ENCODE data around the gene FSTL1.

Gene FSTL1, protein sequence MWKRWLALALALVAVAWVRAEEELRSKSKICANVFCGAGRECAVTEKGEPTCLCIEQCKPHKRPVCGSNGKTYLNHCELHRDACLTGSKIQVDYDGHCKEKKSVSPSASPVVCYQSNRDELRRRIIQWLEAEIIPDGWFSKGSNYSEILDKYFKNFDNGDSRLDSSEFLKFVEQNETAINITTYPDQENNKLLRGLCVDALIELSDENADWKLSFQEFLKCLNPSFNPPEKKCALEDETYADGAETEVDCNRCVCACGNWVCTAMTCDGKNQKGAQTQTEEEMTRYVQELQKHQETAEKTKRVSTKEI

DNA sequence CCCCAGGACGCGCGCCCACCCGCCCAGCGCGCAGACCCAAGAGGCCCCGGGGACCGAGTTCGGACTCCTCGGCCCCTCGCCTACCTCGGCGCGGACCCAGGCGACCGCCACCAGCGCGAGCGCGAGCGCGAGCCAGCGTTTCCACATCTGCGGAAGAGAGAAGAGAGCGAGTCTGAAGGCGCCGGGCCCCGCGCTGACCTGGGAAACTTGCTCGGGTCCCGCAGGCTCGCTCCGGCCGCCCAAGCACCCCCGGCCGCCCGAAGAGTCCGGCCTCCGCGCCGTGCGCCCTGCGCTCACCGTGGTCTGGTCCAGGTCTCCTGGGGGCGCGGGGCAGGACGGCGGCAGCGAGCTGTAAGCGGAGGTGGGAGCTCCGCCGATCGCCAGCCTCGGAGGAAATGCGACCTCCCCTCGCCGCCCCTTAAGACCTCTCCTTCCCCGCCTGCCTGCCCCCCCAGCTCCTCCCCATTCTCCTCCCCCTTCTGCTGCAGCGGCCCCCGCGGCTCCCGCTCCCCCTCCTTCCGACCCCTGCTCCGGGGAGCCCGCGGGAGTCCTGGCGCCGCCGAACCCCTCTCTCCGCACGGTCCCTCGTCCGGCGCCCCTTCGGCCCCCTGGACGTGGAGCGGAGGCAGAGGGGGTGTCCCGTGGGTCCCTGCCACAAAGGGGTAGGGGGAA lies at the start of gene FSTL1:
FSTL1 (minus strand) TSS at position 393 of the 672 bp plus-strand sequence; CDS start at position 147, 246 bp downstream.
- Mint-ChIP-seq H3K4me3 (peak within 1 kb of the TSS; percentile 86), H3K4me1 (ENCODE audit: low read depth) (peaks cover 16% of the 10 kb centered on the region), H3K9me3 (ENCODE audit: low read depth) (no peaks in the 10 kb centered on the region), H3K36me3 (no peaks in the 10 kb centered on the region), H3K27ac (no peak within 1 kb of the TSS), H3K27me3 (peaks cover 31% of the 10 kb centered on the region)

DNA sequence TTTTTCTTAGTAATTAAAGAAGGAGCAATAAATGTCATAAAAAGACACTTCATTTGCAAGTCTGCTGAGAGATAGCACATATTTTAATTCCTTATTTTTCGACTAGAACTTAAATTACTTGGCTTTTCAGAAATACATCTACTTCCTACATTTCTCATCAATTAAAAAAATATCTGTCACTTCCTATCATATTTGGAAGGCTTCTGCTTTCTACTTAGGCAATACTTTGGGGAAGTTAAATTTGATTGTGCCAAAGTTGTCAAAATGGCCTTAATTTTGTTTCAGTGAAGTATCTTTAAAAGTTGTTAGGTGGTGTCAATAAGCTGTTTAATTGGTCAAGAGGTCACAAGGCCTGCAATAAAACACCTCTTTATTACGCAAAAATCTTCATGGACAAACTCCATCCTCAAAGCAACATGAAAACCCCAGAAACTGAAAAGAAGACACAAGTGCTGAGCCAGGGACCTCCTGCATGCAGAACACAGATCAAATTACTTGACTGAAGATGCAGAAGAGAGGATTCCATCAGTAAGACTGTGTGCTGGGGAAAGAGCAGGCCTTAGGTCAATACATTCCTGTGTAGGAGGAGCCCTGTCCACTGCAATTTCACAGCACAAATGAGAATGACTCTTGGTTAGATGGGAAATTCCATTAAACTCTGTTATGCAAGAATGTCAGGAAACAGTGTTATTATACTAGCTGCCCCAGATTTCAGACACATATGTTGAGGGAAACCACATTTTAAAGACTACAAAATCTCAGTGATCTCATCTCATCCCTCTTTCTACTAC lies 48.0 kb upstream of the FSTL1 start:
- H3K27me3 Mint-ChIP-seq: peaks cover 3% of the 10 kb centered on the region
- H3K27ac Mint-ChIP-seq: no peak overlapping the region
- no peaks in the 10 kb centered on the region for H3K4me1 Mint-ChIP-seq (ENCODE audit: low read depth)
- no peaks in the 10 kb centered on the region for H3K36me3 Mint-ChIP-seq
- H3K9me3 Mint-ChIP-seq (ENCODE audit: low read depth): peaks cover 11% of the 10 kb centered on the region
- no peak overlapping the region for H3K4me3 Mint-ChIP-seq

DNA sequence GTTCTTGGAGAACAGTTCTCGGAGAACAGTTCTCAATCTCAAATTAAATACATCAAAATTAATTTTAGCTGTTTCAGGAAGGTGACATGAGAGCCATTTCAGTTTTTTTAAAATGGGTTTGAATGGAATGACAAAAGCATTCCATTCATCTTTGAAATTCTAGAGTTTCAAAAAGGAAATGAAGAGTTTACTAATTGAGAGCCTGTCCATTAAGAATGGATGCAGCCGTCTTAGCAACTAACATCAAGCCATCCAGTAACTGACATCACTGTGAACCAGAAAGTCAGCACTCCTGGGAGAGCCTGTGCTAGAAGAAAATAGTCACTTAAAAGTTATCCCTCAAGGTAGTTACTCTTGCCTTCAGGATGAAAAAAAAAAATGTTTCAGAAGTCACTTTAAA lies 47.0 kb upstream of the FSTL1 start:
- Mint-ChIP-seq H3K27ac (no peak overlapping the region), H3K27me3 (peaks cover 3% of the 10 kb centered on the region), H3K4me3 (no peak overlapping the region), H3K4me1 (ENCODE audit: low read depth) (no peaks in the 10 kb centered on the region), H3K36me3 (no peaks in the 10 kb centered on the region), H3K9me3 (ENCODE audit: low read depth) (peaks cover 12% of the 10 kb centered on the region)

DNA sequence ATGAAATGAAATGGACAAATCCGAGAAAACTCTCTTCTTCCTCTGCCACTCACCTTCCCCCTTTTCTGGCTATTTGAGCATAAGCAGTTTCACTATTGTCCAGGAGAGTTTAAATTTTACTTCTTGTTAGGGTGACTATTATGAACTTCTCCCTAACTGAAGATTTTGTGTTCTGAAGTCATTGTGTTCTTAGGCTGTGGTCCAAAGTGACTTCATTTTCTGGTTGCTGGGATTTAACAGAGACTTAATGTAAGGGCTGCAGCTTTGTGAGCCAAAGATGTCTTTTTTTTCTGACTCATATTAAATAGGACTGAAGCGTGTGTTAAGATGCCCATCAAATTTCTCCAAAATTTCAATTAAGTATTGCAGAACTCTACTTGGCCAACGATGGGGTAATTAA lies 46.5 kb upstream of the FSTL1 start:
- no peak overlapping the region for H3K4me3 Mint-ChIP-seq
- H3K36me3 Mint-ChIP-seq: no peaks in the 10 kb centered on the region
- H3K4me1 Mint-ChIP-seq (ENCODE audit: low read depth): no peaks in the 10 kb centered on the region
- no peak overlapping the region for H3K27ac Mint-ChIP-seq
- peaks cover 4% of the 10 kb centered on the region for H3K27me3 Mint-ChIP-seq
- peaks cover 12% of the 10 kb centered on the region for H3K9me3 Mint-ChIP-seq (ENCODE audit: low read depth)

DNA sequence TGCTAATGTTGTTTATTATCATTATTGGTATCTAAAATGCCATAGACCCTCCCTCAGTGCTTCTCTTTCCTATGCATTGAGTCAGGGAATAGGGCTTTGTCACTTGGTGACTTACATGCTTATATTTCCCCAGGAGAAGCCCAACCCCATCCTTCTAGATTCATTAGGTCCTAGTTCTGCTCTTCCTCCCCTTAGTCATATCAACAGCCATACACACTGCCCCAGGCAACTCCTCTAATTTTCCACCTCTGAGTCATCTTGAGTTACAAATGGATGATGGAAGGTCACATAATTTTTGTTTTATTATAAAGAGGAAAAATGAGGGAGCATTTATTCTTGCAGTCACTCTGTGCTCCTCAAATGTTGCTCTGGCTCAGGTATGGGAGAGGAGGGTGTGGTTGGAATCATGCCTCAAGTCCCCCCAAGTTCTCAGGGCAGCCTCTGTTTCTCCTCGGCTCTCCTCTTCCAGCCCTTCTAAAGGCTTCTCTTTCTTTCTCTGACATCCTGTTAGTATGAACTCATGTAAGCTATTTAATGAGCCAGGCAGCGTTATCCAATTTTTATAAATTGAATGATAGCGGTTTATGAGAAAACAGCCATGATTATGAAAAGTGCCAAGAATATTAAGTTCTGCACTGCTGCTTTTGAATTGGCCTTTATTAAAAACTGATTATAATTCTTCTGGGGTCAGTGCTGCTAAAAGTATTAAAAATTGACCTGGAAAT lies 45.6 kb upstream of the FSTL1 start:
- Mint-ChIP-seq H3K9me3 (ENCODE audit: low read depth) (peaks cover 12% of the 10 kb centered on the region), H3K36me3 (no peaks in the 10 kb centered on the region), H3K27me3 (peaks cover 9% of the 10 kb centered on the region), H3K4me3 (no peak overlapping the region), H3K27ac (no peak overlapping the region), H3K4me1 (ENCODE audit: low read depth) (no peaks in the 10 kb centered on the region)

DNA sequence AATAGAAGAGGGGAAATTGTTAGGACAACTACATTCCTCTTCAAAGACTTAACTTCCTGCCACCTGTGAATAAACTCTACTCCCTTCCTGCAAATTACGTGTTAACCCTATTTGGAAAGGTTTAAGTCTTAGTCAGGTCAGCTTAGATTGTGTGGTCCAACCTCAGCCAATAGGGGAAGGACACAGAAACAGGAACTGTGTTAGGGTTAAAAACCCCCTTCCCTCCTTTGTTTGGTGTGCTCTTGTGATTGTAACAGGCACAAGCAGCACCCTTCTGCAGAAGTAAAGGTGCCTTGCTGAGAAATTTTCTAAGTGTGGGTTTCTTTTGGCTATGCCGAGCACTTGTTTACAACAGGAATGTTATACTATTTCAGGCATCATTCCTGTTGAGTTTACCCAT lies 45.0 kb upstream of the FSTL1 start:
- H3K27me3 Mint-ChIP-seq: peaks cover 15% of the 10 kb centered on the region
- H3K4me1 Mint-ChIP-seq (ENCODE audit: low read depth): no peaks in the 10 kb centered on the region
- no peak overlapping the region for H3K4me3 Mint-ChIP-seq
- peaks cover 12% of the 10 kb centered on the region for H3K9me3 Mint-ChIP-seq (ENCODE audit: low read depth)
- no peak overlapping the region for H3K27ac Mint-ChIP-seq
- H3K36me3 Mint-ChIP-seq: no peaks in the 10 kb centered on the region

DNA sequence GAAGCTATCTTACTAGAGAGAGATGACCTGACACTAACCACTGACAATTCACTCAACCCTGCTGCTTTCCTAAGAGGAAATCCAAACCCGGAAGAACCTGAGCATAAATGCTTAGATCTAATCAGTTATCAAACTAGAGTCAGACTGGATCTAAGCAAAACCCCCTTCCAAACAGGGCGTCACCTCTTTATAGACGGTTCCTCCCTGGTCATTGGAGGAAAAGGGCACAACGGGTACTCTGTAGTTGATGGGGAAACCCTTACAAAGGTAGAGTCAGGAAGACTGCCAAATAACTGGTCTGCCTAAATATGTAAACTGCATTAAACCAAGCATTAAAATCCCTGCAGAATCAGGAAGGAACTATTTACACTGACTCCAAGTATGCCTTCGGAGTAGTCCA lies 41.3 kb upstream of the FSTL1 start:
- no peak overlapping the region for H3K4me3 Mint-ChIP-seq
- no peak overlapping the region for H3K27ac Mint-ChIP-seq
- no peaks in the 10 kb centered on the region for H3K4me1 Mint-ChIP-seq (ENCODE audit: low read depth)
- peaks cover 20% of the 10 kb centered on the region for H3K27me3 Mint-ChIP-seq
- H3K9me3 Mint-ChIP-seq (ENCODE audit: low read depth): peaks cover 12% of the 10 kb centered on the region
- H3K36me3 Mint-ChIP-seq: no peaks in the 10 kb centered on the region

DNA sequence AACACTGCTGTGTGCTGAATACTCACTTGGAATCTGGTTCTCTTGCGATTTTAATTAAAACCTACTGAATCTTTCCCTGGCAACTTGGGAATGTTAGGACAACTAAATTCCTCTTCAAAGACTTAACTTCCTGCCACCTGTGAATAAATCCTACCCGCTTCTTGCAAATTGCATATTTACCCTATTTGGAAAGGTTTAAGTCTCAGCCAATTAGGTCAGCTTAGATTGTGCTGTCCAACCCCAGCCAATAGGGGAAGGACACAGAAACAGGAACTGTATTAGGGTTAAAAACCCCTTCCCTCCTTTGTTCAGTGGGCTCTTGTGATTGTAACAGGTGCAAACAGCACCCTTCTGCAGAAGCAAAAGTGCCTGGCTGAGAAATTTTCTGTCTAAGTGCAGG lies 38.6 kb upstream of the FSTL1 start:
- H3K4me1 Mint-ChIP-seq (ENCODE audit: low read depth): no peaks in the 10 kb centered on the region
- peaks cover 31% of the 10 kb centered on the region for H3K27me3 Mint-ChIP-seq
- H3K36me3 Mint-ChIP-seq: no peaks in the 10 kb centered on the region
- H3K27ac Mint-ChIP-seq: no peak overlapping the region
- peaks cover 8% of the 10 kb centered on the region for H3K9me3 Mint-ChIP-seq (ENCODE audit: low read depth)
- no peak overlapping the region for H3K4me3 Mint-ChIP-seq

DNA sequence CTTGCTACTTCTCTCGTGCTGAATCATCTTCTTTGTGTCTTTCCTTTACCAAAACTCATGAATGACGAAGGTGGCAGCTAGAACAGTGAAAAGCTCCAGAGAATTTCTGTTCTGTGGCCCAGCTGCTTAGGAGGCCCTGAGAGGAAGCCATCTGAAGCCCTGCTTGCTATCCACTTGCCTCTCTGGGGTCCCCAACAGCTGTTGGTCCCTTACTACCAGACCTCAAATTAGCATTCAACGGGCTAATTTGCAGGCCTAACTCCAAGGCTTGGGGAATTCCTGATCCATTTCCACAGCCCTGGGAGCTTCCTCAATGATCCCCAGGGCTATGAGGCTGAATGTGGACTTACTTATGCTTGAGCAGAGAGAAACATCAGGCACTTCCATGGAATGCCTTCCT lies 37.5 kb upstream of the FSTL1 start:
- Mint-ChIP-seq H3K36me3 (no peaks in the 10 kb centered on the region), H3K9me3 (ENCODE audit: low read depth) (no peaks in the 10 kb centered on the region), H3K27me3 (peaks cover 33% of the 10 kb centered on the region), H3K4me1 (ENCODE audit: low read depth) (no peaks in the 10 kb centered on the region), H3K4me3 (no peak overlapping the region), H3K27ac (no peak overlapping the region)

DNA sequence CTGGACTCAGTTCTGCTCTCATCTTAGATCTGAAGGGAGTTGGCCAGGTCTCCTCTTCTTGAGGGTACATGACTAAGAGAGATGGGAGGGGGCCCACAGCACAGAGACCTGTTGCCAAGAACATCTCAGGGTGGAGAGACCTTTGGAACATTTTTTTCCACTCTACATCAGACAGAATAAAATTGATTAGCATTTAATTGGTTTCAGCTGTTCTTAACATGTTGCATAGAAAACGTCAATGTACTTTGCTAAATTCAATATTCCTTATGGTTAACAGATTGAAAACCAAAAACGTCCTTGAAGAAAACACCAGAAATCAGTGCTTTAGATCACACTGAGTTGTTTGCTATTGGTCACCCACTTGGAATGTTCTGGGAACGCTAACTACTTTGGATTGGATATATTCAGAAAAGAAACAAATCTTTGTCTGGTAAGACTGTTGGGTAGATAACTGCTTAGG lies 36.4 kb upstream of the FSTL1 start:
- Mint-ChIP-seq H3K27ac (no peak overlapping the region), H3K4me3 (no peak overlapping the region), H3K4me1 (ENCODE audit: low read depth) (no peaks in the 10 kb centered on the region), H3K9me3 (ENCODE audit: low read depth) (no peaks in the 10 kb centered on the region), H3K27me3 (peaks cover 31% of the 10 kb centered on the region), H3K36me3 (no peaks in the 10 kb centered on the region)

DNA sequence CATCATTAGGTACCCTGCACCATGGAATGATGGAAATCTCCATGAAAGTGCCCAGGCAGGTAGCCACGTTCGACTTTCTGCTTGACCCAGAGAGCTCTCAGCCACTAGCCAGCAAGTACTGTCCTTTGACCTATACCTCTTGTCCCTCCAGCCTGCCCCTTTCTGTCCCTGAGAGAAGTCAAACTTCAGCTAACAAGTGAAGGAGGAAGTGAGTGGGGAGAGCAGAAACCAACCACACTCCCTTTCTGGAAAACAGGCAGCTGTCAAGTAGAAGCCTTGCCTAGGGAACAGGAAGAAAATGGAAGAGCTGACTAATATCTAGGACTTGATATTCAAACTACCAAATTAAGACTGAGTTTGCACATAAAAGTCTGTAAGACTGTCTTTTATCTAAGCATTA lies 30.3 kb upstream of the FSTL1 start:
- H3K36me3 Mint-ChIP-seq: no peaks in the 10 kb centered on the region
- peaks cover 6% of the 10 kb centered on the region for H3K27me3 Mint-ChIP-seq
- H3K9me3 Mint-ChIP-seq (ENCODE audit: low read depth): no peaks in the 10 kb centered on the region
- H3K4me3 Mint-ChIP-seq: no peak overlapping the region
- no peaks in the 10 kb centered on the region for H3K4me1 Mint-ChIP-seq (ENCODE audit: low read depth)
- no peak overlapping the region for H3K27ac Mint-ChIP-seq

DNA sequence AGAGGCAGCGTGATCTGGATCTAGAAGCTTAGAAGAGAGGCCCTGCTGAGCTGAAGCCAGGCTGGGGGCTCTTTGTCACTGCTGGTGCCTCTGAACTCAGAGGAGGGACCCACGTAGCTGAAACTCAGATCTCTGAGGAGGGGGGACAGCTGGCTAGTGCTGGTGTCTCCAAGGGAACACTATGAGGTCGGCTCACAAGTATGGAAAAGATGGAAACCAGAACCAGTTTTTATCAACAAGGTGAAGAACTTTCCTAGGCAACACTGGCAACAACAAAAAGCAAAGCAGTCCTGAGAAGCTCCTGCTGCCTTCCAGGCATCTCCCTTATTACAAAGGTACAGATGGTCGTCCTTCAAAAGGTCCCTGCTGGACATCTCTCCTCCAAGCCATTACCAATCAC lies 27.0 kb upstream of the FSTL1 start:
- Mint-ChIP-seq H3K27ac (no peak overlapping the region), H3K27me3 (peaks cover 2% of the 10 kb centered on the region), H3K9me3 (ENCODE audit: low read depth) (no peaks in the 10 kb centered on the region), H3K4me1 (ENCODE audit: low read depth) (no peaks in the 10 kb centered on the region), H3K4me3 (no peak overlapping the region), H3K36me3 (no peaks in the 10 kb centered on the region)

DNA sequence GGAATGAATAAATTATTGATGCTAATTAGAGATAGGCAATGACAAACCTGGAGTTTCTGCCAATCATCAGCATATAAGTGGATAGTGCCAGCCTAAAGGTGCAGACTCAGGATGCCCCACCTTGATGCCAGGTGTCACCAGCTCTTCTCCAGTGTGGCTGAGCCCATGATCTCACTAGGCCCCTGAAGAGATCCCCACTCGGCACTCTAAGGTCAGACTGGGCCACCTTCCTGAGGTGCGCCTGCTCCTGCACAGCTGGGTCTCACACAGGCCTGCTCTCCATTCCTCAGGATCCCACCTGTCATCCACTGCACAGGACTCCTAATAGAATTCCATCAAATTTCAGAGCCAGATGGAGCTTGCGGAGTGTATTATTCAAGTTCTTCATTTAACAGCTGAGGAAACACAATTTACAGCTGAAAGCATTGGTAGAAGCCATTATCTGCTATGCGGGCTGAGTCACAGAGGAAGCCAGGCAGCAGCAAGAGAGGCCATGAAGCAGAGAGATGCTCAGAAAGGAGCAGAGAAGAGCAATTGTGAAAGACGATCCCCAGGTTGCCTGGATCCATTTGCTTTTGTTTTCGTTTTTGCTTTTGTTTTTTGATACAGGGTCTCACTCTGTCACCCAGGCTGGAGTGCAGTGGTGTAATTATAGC lies 25.1 kb upstream of the FSTL1 start:
- no peaks in the 10 kb centered on the region for H3K9me3 Mint-ChIP-seq (ENCODE audit: low read depth)
- no peak overlapping the region for H3K27ac Mint-ChIP-seq
- no peaks in the 10 kb centered on the region for H3K4me1 Mint-ChIP-seq (ENCODE audit: low read depth)
- no peaks in the 10 kb centered on the region for H3K36me3 Mint-ChIP-seq
- H3K27me3 Mint-ChIP-seq: peaks cover 9% of the 10 kb centered on the region
- H3K4me3 Mint-ChIP-seq: no peak overlapping the region

DNA sequence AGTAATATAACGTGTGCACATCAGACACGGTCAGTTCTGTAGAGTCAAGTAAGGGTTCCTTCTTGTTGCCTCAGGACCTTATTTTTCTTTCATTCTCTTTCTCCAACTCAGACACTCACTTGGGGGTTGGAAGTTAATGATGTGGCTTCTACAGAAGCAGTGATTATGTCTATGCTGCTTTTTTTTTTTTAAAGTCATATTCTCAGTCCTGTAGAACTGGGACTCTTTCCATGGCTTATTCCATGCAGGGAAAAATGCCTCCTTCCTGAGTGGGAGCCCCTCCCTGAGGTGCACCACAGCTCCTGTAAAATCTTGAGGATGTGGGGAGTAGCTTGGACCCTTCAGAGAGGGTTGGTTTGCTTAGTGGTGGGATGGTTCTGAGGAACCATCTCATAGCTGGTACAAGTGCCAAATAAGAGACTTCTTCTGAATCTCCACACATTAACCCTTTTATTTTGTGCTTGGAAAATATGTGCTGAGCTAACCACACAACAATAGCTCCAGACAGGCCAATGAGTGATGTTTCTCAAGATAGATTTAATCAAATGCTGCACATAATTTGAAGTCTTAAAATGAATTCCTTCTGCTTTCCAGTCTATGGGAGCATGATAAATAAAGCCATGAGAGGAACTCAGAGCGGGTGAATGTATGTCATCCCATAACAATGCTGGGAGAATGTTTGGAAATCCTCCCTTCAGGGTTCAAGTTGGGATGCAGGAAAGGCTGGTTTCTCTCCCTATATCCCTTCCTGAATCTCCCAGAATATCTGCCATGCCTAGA lies 23.3 kb upstream of the FSTL1 start:
- Mint-ChIP-seq H3K4me3 (no peak overlapping the region), H3K27ac (no peak overlapping the region), H3K4me1 (ENCODE audit: low read depth) (no peaks in the 10 kb centered on the region), H3K9me3 (ENCODE audit: low read depth) (no peaks in the 10 kb centered on the region), H3K27me3 (peaks cover 9% of the 10 kb centered on the region), H3K36me3 (no peaks in the 10 kb centered on the region)

Measured in activated naive CD8-positive, alpha-beta T cell (primary cell).